GM23338 (cell line): ENCODE results near the gene BANF1. TPM values are rescaled to one million over a fixed set of nuclear protein-coding genes. Genes with fewer than 3 reads are reported as not detected.

Experiments
- ATAC-seq: fragments of 200-7000 bp; cut with Tn5 transposase; 3 replicates; pipeline ENCODE4 v1.9.1; 2020
- DNase-seq: peaks from one replicate; pipeline ENCODE4 v3.0.0-alpha.2; 2015; ENCODE audit warnings: low spot score
- H2AFZ ChIP-seq: fragments of 200-600 bp; sonication (generic); 2 replicates; pipeline ENCODE4 v1.8.0; 2016; ENCODE audit warnings: antibody characterized with exemption, mild to moderate bottlenecking, moderate library complexity
- H3F3A ChIP-seq: fragments of 200-600 bp; sonication (generic); replicated peaks from 2 replicates; pipeline ENCODE4 v1.8.0; 2017; ENCODE audit warnings: antibody characterized with exemption, mixed run types, low read depth
- H3K27ac ChIP-seq: fragments of 200-600 bp; sonication (generic); 2 replicates; pipeline ENCODE4 v1.6.1; 2016; ENCODE audit warnings: low read depth
- H3K27me3 ChIP-seq: fragments of 200-600 bp; sonication (generic); 2 replicates; pipeline ENCODE4 v1.8.0; 2016; ENCODE audit warnings: mild to moderate bottlenecking, mixed run types, moderate library complexity; ENCODE audit not compliant: insufficient read depth
- H3K36me3 ChIP-seq: fragments of 200-600 bp; sonication (generic); 2 replicates; pipeline ENCODE4 v1.8.0; 2016; ENCODE audit warnings: mild to moderate bottlenecking; ENCODE audit not compliant: insufficient read depth
- H3K4me1 ChIP-seq: fragments of 200-600 bp; sonication (generic); 2 replicates; pipeline ENCODE4 v1.8.0; 2016; ENCODE audit warnings: mild to moderate bottlenecking, moderate library complexity; ENCODE audit not compliant: insufficient read depth
- H3K4me2 ChIP-seq: fragments of 200-600 bp; sonication (generic); 2 replicates; pipeline ENCODE4 v1.7.1; 2017; ENCODE audit warnings: mixed run types
- H3K4me3 ChIP-seq: fragments of 200-600 bp; sonication (generic); 2 replicates; pipeline ENCODE4 v1.6.1; 2016; ENCODE audit warnings: mixed run types
- H3K79me2 ChIP-seq: fragments of 200-600 bp; sonication (generic); replicated peaks from 2 replicates; pipeline ENCODE4 v1.8.0; 2017; ENCODE audit warnings: mild to moderate bottlenecking; ENCODE audit not compliant: insufficient read depth
- H3K9me2 ChIP-seq: fragments of 200-600 bp; sonication (generic); 2 replicates; pipeline ENCODE4 v1.8.0; 2017; ENCODE audit not compliant: insufficient read depth
- H4K20me1 ChIP-seq: fragments of 200-600 bp; sonication (generic); replicated peaks from 2 replicates; pipeline ENCODE4 v1.8.0; 2017; ENCODE audit warnings: mild to moderate bottlenecking; ENCODE audit not compliant: insufficient read depth
- H3K27ac Mint-ChIP-seq: 2 replicates; pipeline ENCODE4 v1.8.0; 2020; ENCODE audit warnings: inconsistent platforms, mild to moderate bottlenecking, moderate library complexity, mixed read lengths
- H3K27me3 Mint-ChIP-seq: 3 replicates; pipeline ENCODE4 v1.8.0; 2022; ENCODE audit warnings: low read depth, mild to moderate bottlenecking, moderate library complexity, mixed read lengths, inconsistent platforms; ENCODE audit not compliant: insufficient read depth, poor library complexity
- H3K36me3 Mint-ChIP-seq: 3 replicates; pipeline ENCODE4 v1.8.0; 2021; ENCODE audit warnings: low read depth, mild to moderate bottlenecking, inconsistent platforms, moderate library complexity, mixed read lengths
- H3K4me1 Mint-ChIP-seq: 3 replicates; pipeline ENCODE4 v1.8.0; 2020; ENCODE audit warnings: mild to moderate bottlenecking, inconsistent platforms, mixed read lengths
- H3K4me3 Mint-ChIP-seq: 3 replicates; pipeline ENCODE4 v1.8.0; 2021; ENCODE audit warnings: moderate library complexity, mild to moderate bottlenecking, inconsistent platforms, mixed read lengths
- H3K9me3 Mint-ChIP-seq: 3 replicates; pipeline ENCODE4 v1.8.0; 2020; ENCODE audit warnings: moderate library complexity, mild to moderate bottlenecking, inconsistent platforms, mixed read lengths
- CREB1 ChIP-seq: fragments of 250-450 bp; sonication (Bioruptor Pico); IDR thresholded peaks from 2 replicates; pipeline ENCODE4 v1.5.0; 2020; ENCODE audit warnings: low read depth, mild to moderate bottlenecking, moderate library complexity
- EZH2 ChIP-seq: fragments of 200-600 bp; sonication (generic); IDR thresholded peaks from one replicate; pipeline ENCODE4 v1.8.0; 2017; ENCODE audit warnings: antibody characterized with exemption, mild to moderate bottlenecking, low read depth; ENCODE audit not compliant: unreplicated experiment
- JUNB ChIP-seq: IDR thresholded peaks from one replicate; pipeline ENCODE4 v1.6.1; 2016; ENCODE audit warnings: antibody characterized with exemption; ENCODE audit not compliant: unreplicated experiment
- NANOG ChIP-seq: IDR thresholded peaks from 2 replicates; pipeline ENCODE4 v1.6.1; 2016; ENCODE audit warnings: antibody characterized with exemption, borderline replicate concordance
- POLR2AphosphoS5 ChIP-seq: IDR thresholded peaks from 2 replicates; pipeline ENCODE4 v1.6.1; 2016; ENCODE audit warnings: antibody characterized with exemption, low read depth
- STAT1 ChIP-seq: IDR thresholded peaks from one replicate; pipeline ENCODE4 v1.6.1; 2016; ENCODE audit warnings: antibody characterized with exemption; ENCODE audit not compliant: unreplicated experiment
- polyA plus RNA-seq: library from polyadenylated mRNA; unstranded; fragments of >200 nt; fragmentation: Nextera tagmentation; extraction: Ambion mirVana; gene quantifications from 2 replicates; pipeline ENCODE4 v1.2.1, GENCODE V29; 2016
- total RNA-seq: library from RNA; depleted of rRNA; stranded (reverse); fragments of >200 nt; shearing (Covaris generic); gene quantifications from 2 replicates; pipeline ENCODE4 v1.2.3, GENCODE V29; 2014
- TF ChIP-seq, protein P1 (sequence below): IDR thresholded peaks from 2 replicates; pipeline ENCODE4 v1.6.1; 2016; ENCODE audit warnings: antibody characterized with exemption
- TF ChIP-seq, protein P2 (sequence below): fragments of 250-450 bp; sonication (Bioruptor Pico); IDR thresholded peaks from 2 replicates; pipeline ENCODE4 v1.5.0; 2020; ENCODE audit warnings: mild to moderate bottlenecking, moderate library complexity
- TF ChIP-seq, protein P3 (sequence below), 2 experiments: fragments of 200-600 bp in 1 of 2; sonication (generic) in 1 of 2; conservative IDR thresholded peaks; 2 replicates each; pipeline versions ENCODE4 v1.5.1 to v1.6.1; 2016 to 2017; ENCODE audit warnings: antibody characterized with exemption in 2 of 2, low read depth in 2 of 2, mild to moderate bottlenecking in 2 of 2, moderate library complexity in 1 of 2

The BANF1 gene
- total and polyA plus RNA-seq, 2 experiments from 2014 or later: 58.2 to 765 TPM

DNA sequence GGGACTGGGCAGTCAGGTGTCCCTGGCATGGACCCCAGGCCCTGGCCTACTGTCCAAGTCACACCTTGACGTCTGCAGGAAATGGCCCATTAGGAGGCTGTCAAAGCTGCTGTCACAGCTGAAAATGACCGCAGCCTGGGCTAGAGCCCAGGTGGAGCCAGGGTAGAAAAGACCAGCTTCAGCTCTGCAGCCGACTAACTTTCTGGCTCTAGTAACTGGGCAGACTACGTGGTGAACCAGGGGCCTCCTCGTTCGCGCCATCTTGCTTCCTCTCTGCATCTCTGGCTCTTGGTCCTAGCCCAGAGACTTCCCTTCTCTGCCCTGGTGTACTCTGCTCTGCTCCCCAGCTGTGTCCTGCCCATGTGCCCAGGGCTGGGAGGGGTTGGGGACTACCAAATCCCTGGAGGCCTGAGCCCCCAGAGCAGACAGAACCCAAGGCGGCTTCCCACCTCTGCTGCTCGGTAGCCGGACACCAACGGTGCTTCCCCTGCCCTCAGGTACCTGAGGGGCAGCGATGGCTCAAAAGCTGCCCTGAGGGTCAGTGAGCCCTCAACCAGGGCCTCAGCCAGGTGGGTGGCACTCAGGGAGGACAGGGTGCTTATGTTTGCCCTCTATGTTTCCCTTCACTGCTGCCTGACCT lies 21.1 kb upstream of the BANF1 start:
- no peak for DNase-seq
- H3K27me3 Mint-ChIP-seq: peaks cover 23% of the 10 kb centered on the region
- H3F3A ChIP-seq: no peaks in the 10 kb centered on the region
- H3K79me2 ChIP-seq: no peaks in the 10 kb centered on the region
- H3K9me3 Mint-ChIP-seq: no peaks in the 10 kb centered on the region; the same call in 2 of the 3 replicates
- no peak overlapping the region for H3K27ac Mint-ChIP-seq
- TF ChIP-seq POLR2AphosphoS5 (no peak), STAT1 (no peak)
- no peak overlapping the region for H3K4me3 ChIP-seq
- peaks cover 23% of the 10 kb centered on the region for H3K36me3 Mint-ChIP-seq
- H3K36me3 ChIP-seq: no peaks in the 10 kb centered on the region
- no peak overlapping the region for H3K27ac ChIP-seq
- H3K4me3 Mint-ChIP-seq: no peak overlapping the region
- no peak overlapping the region for H2AFZ ChIP-seq
- H3K4me1 ChIP-seq: no peaks in the 10 kb centered on the region
- H3K27me3 ChIP-seq: no peaks in the 10 kb centered on the region
- no peaks in the 10 kb centered on the region for H3K4me1 Mint-ChIP-seq
- no peaks in the 10 kb centered on the region for H4K20me1 ChIP-seq
- H3K4me2 ChIP-seq: no peak overlapping the region
- ATAC-seq: no peak
- no peaks in the 10 kb centered on the region for H3K9me2 ChIP-seq

DNA sequence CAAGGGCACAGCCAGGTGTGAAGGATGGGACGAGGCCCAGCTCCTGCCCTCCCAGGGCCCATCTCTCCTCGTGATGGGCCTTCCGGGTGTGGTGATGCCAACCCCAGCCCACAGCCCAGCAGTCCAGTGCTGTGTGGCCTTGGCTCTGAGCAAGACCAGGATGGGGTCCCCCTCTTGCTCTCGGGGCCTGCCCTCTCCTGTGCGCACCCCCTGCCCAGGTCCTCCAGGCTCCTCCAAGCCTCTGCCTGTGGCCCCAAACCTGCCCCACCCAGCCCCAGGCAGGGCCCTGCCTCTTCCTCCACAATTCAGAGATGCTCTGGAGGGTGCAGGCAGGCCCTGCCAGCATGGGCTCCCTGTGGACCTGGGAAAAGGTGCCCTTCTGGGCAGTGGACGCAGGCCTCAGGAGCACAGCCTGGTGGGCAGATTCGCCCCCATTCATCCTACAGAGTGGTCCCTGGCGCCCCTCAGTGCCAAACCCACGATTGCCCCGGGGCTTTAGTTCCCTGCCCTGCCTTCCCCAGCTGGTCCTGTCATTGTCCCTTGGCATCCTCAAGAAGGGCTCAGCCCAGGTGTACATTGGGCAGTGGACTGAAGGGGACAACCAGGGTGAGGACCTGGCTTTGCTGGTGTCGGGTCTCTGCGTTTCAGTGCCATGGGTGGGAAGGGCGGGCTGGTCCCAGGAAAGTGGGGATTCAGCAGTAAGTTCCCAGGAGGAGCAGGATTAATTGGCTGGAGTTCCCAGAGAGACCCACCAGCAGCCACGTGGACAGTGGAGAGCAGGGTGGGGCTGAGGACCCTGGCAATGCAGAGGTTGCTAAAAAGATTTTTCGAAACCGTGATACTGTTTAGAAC lies 20.1 kb upstream of the BANF1 start:
- DNase-seq (no peak), ATAC-seq (peak; percentile 30)
- H3K4me3 ChIP-seq: no peak overlapping the region
- Mint-ChIP-seq H3K4me1 (no peaks in the 10 kb centered on the region), H3K36me3 (peaks cover 17% of the 10 kb centered on the region), H3K27me3 (peaks cover 20% of the 10 kb centered on the region), H3K4me3 (no peak overlapping the region), H3K9me3 (no peaks in the 10 kb centered on the region; the same call in 2 of the 3 replicates), H3K27ac (no peak overlapping the region)
- no peaks in the 10 kb centered on the region for H3K4me1 ChIP-seq
- no peaks in the 10 kb centered on the region for H3K79me2 ChIP-seq
- H3K4me2 ChIP-seq: no peak overlapping the region
- H3K27me3 ChIP-seq: no peaks in the 10 kb centered on the region
- H3K27ac ChIP-seq: no peak overlapping the region
- no peaks in the 10 kb centered on the region for H4K20me1 ChIP-seq
- no peaks in the 10 kb centered on the region for H3F3A ChIP-seq
- H3K36me3 ChIP-seq: no peaks in the 10 kb centered on the region
- H3K9me2 ChIP-seq: no peaks in the 10 kb centered on the region
- H2AFZ ChIP-seq: no peak overlapping the region
- TF ChIP-seq, protein P1, sequence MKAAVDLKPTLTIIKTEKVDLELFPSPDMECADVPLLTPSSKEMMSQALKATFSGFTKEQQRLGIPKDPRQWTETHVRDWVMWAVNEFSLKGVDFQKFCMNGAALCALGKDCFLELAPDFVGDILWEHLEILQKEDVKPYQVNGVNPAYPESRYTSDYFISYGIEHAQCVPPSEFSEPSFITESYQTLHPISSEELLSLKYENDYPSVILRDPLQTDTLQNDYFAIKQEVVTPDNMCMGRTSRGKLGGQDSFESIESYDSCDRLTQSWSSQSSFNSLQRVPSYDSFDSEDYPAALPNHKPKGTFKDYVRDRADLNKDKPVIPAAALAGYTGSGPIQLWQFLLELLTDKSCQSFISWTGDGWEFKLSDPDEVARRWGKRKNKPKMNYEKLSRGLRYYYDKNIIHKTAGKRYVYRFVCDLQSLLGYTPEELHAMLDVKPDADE: no peak
- TF ChIP-seq EZH2 (no peak), CREB1 (no peak), JUNB (no peak), NANOG (no peak)
- TF ChIP-seq, protein P2, sequence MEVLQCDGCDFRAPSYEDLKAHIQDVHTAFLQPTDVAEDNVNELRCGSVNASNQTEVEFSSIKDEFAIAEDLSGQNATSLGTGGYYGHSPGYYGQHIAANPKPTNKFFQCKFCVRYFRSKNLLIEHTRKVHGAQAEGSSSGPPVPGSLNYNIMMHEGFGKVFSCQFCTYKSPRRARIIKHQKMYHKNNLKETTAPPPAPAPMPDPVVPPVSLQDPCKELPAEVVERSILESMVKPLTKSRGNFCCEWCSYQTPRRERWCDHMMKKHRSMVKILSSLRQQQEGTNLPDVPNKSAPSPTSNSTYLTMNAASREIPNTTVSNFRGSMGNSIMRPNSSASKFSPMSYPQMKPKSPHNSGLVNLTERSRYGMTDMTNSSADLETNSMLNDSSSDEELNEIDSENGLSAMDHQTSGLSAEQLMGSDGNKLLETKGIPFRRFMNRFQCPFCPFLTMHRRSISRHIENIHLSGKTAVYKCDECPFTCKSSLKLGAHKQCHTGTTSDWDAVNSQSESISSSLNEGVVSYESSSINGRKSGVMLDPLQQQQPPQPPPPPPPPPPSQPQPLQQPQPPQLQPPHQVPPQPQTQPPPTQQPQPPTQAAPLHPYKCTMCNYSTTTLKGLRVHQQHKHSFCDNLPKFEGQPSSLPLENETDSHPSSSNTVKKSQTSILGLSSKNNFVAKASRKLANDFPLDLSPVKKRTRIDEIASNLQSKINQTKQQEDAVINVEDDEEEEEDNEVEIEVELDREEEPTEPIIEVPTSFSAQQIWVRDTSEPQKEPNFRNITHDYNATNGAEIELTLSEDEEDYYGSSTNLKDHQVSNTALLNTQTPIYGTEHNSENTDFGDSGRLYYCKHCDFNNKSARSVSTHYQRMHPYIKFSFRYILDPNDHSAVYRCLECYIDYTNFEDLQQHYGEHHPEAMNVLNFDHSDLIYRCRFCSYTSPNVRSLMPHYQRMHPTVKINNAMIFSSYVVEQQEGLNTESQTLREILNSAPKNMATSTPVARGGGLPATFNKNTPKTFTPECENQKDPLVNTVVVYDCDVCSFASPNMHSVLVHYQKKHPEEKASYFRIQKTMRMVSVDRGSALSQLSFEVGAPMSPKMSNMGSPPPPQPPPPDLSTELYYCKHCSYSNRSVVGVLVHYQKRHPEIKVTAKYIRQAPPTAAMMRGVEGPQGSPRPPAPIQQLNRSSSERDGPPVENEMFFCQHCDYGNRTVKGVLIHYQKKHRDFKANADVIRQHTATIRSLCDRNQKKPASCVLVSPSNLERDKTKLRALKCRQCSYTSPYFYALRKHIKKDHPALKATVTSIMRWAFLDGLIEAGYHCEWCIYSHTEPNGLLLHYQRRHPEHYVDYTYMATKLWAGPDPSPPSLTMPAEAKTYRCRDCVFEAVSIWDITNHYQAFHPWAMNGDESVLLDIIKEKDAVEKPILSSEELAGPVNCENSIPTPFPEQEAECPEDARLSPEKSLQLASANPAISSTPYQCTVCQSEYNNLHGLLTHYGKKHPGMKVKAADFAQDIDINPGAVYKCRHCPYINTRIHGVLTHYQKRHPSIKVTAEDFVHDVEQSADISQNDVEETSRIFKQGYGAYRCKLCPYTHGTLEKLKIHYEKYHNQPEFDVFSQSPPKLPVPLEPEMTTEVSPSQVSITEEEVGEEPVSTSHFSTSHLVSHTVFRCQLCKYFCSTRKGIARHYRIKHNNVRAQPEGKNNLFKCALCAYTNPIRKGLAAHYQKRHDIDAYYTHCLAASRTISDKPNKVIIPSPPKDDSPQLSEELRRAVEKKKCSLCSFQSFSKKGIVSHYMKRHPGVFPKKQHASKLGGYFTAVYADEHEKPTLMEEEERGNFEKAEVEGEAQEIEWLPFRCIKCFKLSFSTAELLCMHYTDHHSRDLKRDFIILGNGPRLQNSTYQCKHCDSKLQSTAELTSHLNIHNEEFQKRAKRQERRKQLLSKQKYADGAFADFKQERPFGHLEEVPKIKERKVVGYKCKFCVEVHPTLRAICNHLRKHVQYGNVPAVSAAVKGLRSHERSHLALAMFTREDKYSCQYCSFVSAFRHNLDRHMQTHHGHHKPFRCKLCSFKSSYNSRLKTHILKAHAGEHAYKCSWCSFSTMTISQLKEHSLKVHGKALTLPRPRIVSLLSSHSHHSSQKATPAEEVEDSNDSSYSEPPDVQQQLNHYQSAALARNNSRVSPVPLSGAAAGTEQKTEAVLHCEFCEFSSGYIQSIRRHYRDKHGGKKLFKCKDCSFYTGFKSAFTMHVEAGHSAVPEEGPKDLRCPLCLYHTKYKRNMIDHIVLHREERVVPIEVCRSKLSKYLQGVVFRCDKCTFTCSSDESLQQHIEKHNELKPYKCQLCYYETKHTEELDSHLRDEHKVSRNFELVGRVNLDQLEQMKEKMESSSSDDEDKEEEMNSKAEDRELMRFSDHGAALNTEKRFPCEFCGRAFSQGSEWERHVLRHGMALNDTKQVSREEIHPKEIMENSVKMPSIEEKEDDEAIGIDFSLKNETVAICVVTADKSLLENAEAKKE (CRISPR knock-in tag): no peak
- TF ChIP-seq, protein P3, sequence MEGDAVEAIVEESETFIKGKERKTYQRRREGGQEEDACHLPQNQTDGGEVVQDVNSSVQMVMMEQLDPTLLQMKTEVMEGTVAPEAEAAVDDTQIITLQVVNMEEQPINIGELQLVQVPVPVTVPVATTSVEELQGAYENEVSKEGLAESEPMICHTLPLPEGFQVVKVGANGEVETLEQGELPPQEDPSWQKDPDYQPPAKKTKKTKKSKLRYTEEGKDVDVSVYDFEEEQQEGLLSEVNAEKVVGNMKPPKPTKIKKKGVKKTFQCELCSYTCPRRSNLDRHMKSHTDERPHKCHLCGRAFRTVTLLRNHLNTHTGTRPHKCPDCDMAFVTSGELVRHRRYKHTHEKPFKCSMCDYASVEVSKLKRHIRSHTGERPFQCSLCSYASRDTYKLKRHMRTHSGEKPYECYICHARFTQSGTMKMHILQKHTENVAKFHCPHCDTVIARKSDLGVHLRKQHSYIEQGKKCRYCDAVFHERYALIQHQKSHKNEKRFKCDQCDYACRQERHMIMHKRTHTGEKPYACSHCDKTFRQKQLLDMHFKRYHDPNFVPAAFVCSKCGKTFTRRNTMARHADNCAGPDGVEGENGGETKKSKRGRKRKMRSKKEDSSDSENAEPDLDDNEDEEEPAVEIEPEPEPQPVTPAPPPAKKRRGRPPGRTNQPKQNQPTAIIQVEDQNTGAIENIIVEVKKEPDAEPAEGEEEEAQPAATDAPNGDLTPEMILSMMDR (conservative IDR thresholded peaks at IDR 0.05; ENCODE audit: low read depth in 2 of 2): peak in 1 of 2 experiments; percentile 31; a peak in 1 of 4 replicates
